GM12878 (cell line): ENCODE results near the gene ABCB8. TPM values are rescaled to one million over a fixed set of nuclear protein-coding genes. Genes with fewer than 3 reads are reported as not detected.

Experiments
- ATAC-seq: fragments of 200-7000 bp; cut with Tn5 transposase; 3 replicates; pipeline ENCODE4 v1.9.1; 2020; ENCODE audit warnings: mild to moderate bottlenecking, moderate library complexity
- BruUV-seq: library from RNA; stranded (reverse); fragments of 400-500 nt; replicated peaks from 2 replicates; lab custom pipeline; 2021; lab: Mats Ljungman, UMichigan
- CTCF ChIA-PET: fragments of 300-600 bp; sonication (Branson Sonifier 250); formaldehyde crosslinking; extraction: SDS; loops from one replicate; lab custom pipeline; 2021; ENCODE audit warnings: inconsistent platforms; lab: Yijun Ruan, JAX
- POLR2A ChIA-PET: fragments of 350-600 bp; formaldehyde crosslinking; extraction: SDS; loops from one replicate; lab custom pipeline; 2021; ENCODE audit warnings: inconsistent platforms; lab: Charles Lee
- RAD21 ChIA-PET: fragments of 300-600 bp; sonication (Branson Sonifier 250); formaldehyde crosslinking; loops from one replicate; lab custom pipeline; 2023; ENCODE audit warnings: antibody characterized with exemption; ENCODE audit not compliant: unreplicated experiment; lab: Charles Lee
- SMC1A ChIA-PET: fragments of 300-600 bp; sonication (Branson Sonifier 250); formaldehyde crosslinking; loops from one replicate; lab custom pipeline; 2023; ENCODE audit not compliant: unreplicated experiment, uncharacterized antibody; lab: Charles Lee
- DNase-seq: peaks from one replicate; pipeline ENCODE4 v3.0.0-alpha.2; 2011; ENCODE audit warnings: low read depth, low spot score
- FAIRE-seq: peaks from 3 replicates; lab custom pipeline; 2011; peaks lifted over from hg19 to GRCh38; lab: Jason Lieb, UNC
- H2AFZ ChIP-seq: 2 replicates; pipeline ENCODE4 v1.6.0; 2011; ENCODE audit warnings: low read depth, low read length, control low read depth; ENCODE audit not compliant: control insufficient read depth
- H3K27ac ChIP-seq: 2 replicates; pipeline ENCODE4 v1.5.1; 2011; ENCODE audit warnings: control low read depth; ENCODE audit not compliant: control insufficient read depth, insufficient read depth
- H3K27me3 ChIP-seq, 2 experiments: replicated peaks in 1 of 2; 2 replicates each; pipeline versions ENCODE4 v1.6.0 to v1.6.1; 2011; ENCODE audit warnings: low read length in 1 of 2; ENCODE audit not compliant: control insufficient read depth in 2 of 2, insufficient read depth in 2 of 2
- H3K36me3 ChIP-seq, 2 experiments: 2 replicates each; pipeline ENCODE4 v1.5.1; 2011; ENCODE audit warnings: low read length in 1 of 2; ENCODE audit not compliant: control insufficient read depth in 2 of 2, insufficient read depth in 2 of 2
- H3K4me1 ChIP-seq: 2 replicates; pipeline ENCODE4 v1.6.1; 2011; ENCODE audit warnings: mild to moderate bottlenecking, low read length, moderate library complexity, mixed read lengths; ENCODE audit not compliant: control insufficient read depth, insufficient read depth
- H3K4me2 ChIP-seq: 2 replicates; pipeline ENCODE4 v1.6.0; 2011; ENCODE audit warnings: control low read depth; ENCODE audit not compliant: control insufficient read depth, insufficient read depth
- H3K4me3 ChIP-seq: fragments of 200-600 bp; sonication (generic); 2 replicates; pipeline ENCODE4 v1.5.1; 2016
- H3K79me2 ChIP-seq: 2 replicates; pipeline ENCODE4 v1.6.0; 2011; ENCODE audit warnings: low read length; ENCODE audit not compliant: control insufficient read depth, insufficient read depth
- H3K9ac ChIP-seq: 2 replicates; pipeline ENCODE4 v1.8.0; 2011; ENCODE audit warnings: low read length, control low read depth, mixed read lengths; ENCODE audit not compliant: control insufficient read depth, insufficient read depth
- H3K9me3 ChIP-seq: replicated peaks from 3 replicates; pipeline ENCODE4 v1.5.1; 2011; ENCODE audit warnings: mild to moderate bottlenecking, low read length; ENCODE audit not compliant: control insufficient read depth, insufficient read depth
- H4K20me1 ChIP-seq: 2 replicates; pipeline ENCODE4 v1.6.0; 2011; ENCODE audit not compliant: control insufficient read depth, insufficient read depth
- CBFB ChIP-seq: IDR thresholded peaks from 2 replicates; pipeline ENCODE4 v1.6.1; 2016; ENCODE audit warnings: antibody characterized with exemption, low read depth
- FOS ChIP-seq: IDR thresholded peaks from 3 replicates; pipeline ENCODE4 v1.6.1; 2011; ENCODE audit warnings: borderline replicate concordance; ENCODE audit not compliant: insufficient read length; ENCODE audit errors: extremely low read depth
- HDAC2 ChIP-seq: fragments of 200-600 bp; sonication (generic); IDR thresholded peaks from 2 replicates; pipeline ENCODE4 v1.6.1; 2017
- POLR2AphosphoS5 ChIP-seq: IDR thresholded peaks from 2 replicates; pipeline ENCODE4 v1.6.1; 2011; ENCODE audit warnings: mild to moderate bottlenecking, low read length, inconsistent platforms
- RAD21 ChIP-seq: IDR thresholded peaks from 2 replicates; pipeline ENCODE4 v1.6.1; 2011; ENCODE audit warnings: mild to moderate bottlenecking, low read depth, low read length, moderate library complexity; ENCODE audit not compliant: insufficient read depth
- RELA ChIP-seq: fragments of 450-650 bp; IDR thresholded peaks from 2 replicates; pipeline ENCODE4 v1.8.0; 2014; ENCODE audit warnings: borderline replicate concordance; ENCODE audit not compliant: partially characterized antibody
- SIX5 ChIP-seq: IDR thresholded peaks from 2 replicates; pipeline ENCODE4 v1.6.1; 2011; ENCODE audit warnings: mild to moderate bottlenecking, low read depth, low read length, moderate library complexity; ENCODE audit not compliant: severe bottlenecking
- SPI1 ChIP-seq: IDR thresholded peaks from 2 replicates; pipeline ENCODE4 v1.6.1; 2011; ENCODE audit warnings: low read depth, mild to moderate bottlenecking, low read length, moderate library complexity, borderline replicate concordance; ENCODE audit not compliant: insufficient read depth
- SREBF2 ChIP-seq: IDR thresholded peaks from 2 replicates; pipeline ENCODE4 v1.6.1; 2012; ENCODE audit warnings: mild to moderate bottlenecking, low read length
- STAT3 ChIP-seq: IDR thresholded peaks from 2 replicates; pipeline ENCODE4 v1.6.1; 2011; ENCODE audit warnings: low read depth, low read length, improper control_type of control experiment
- TCF12 ChIP-seq: IDR thresholded peaks from 2 replicates; pipeline ENCODE4 v1.6.1; 2011; ENCODE audit warnings: low read depth, mild to moderate bottlenecking, low read length
- WGBS: methylation state at CpG from one replicate; pipeline ENCODE4 v1.1.6; 2016; ENCODE audit warnings: low lambda C conversion rate; ENCODE audit not compliant: insufficient replicate concordance, insufficient coverage; ENCODE audit errors: missing lambda C conversion rate; 5-methylcytosine and 5-hydroxymethylcytosine counted together
- in situ Hi-C: fragments of 300-500 bp; cut with MboI; formaldehyde crosslinking; loops from 9 replicates; pipeline ENCODE4 v1.14.3; 2018; ENCODE audit warnings: mixed read lengths
- intact Hi-C: fragments of 100-400 bp; cut with micrococcal nuclease; formaldehyde crosslinking; loops from one replicate; pipeline ENCODE4 v1.14.2; 2022; ENCODE audit not compliant: unreplicated experiment
- polyA plus RNA-seq, 11 experiments: library from polyadenylated mRNA; depleted of rRNA in 4 of 11; unstranded in 6 of 11; stranded (reverse) in 5 of 11; fragments of >200 nt; fragmentation: Nextera tagmentation in 4 of 11; fragmentation: Illumina TruSeq in 1 of 11; extraction: Ambion mirVana in 4 of 11; extraction: Trizol in 1 of 11; gene quantifications; 1 replicate in 1 of 11; 2 replicates in 10 of 11; pipeline versions ENCODE4 v1.2.1 to v1.2.3, GENCODE V29; 2011 to 2016; ENCODE audit warnings: inconsistent platforms in 2 of 11, missing spikeins in 2 of 11, low read depth in 1 of 11
- total RNA-seq, 4 experiments: library from RNA; depleted of rRNA in 3 of 4; stranded (reverse); fragments of >200 nt in 3 of 4; fragmentation: Illumina TruSeq in 1 of 4; extraction: Trizol in 1 of 4; gene quantifications; 2 replicates each; pipeline versions ENCODE4 v1.2.1 to v1.2.3, GENCODE V29; 2013 to 2021
- TF ChIP-seq, protein P1 (sequence below): fragments of 450-650 bp; IDR thresholded peaks from 2 replicates; pipeline ENCODE4 v1.6.1; 2017; ENCODE audit warnings: mild to moderate bottlenecking, low read depth, inconsistent platforms; ENCODE audit not compliant: poor library complexity, severe bottlenecking
- TF ChIP-seq, protein P2 (sequence below): fragments of 450-650 bp; IDR thresholded peaks from 2 replicates; pipeline ENCODE4 v1.6.1; 2017; ENCODE audit warnings: mild to moderate bottlenecking, moderate library complexity
- TF ChIP-seq, protein P3 (sequence below): IDR thresholded peaks from 2 replicates; pipeline ENCODE4 v1.6.1; 2011; ENCODE audit warnings: low read depth, mild to moderate bottlenecking, low read length, moderate library complexity, borderline replicate concordance; ENCODE audit errors: extremely low read depth
- TF ChIP-seq, protein P4 (sequence below): fragments of 150-350 bp; IDR thresholded peaks from 2 replicates; pipeline ENCODE4 v1.6.1; 2016; ENCODE audit warnings: low read depth, low read length

The ABCB8 gene
- total and polyA plus RNA-seq, 10 of the 15 experiments (the other 5 are each of a cell fraction or from before 2014, with no cell fraction given), result 0.77 to 34.8 (median 18.9) TPM

DNA sequence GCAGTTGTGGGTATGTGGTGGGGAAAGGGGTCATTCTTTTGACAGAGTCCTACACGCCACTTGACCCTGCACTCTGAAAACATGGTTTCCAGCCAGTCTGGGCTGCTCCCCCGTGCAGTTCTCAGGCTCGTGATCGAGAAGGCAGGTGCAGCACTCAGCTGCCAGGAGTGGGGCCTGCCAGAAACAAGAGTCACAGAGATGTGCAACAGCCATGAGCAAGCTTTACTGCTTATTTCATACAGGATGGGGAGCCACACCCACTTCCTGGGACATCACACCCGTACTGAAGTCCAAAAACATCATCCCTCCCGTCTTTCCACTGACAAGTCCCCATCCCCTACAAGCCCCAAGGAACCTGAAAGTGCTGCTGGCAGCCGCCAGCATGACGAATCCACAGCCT is 13.3 kb upstream of the ABCB8 start:
- no peak overlapping the region for H3K4me3 ChIP-seq
- ATAC-seq, result no peak
- peaks cover 6 to 7% of the 10 kb centered on the region in 2 experiments; a peak in 3 of 4 replicates for H3K27me3 ChIP-seq
- no peaks in the 10 kb centered on the region for H3K36me3 ChIP-seq
- BruUV-seq, result no TSS peak
- peaks cover 9% of the 10 kb centered on the region for H3K4me1 ChIP-seq
- no peaks in the 10 kb centered on the region for H4K20me1 ChIP-seq
- no peaks in the 10 kb centered on the region for H3K79me2 ChIP-seq
- no peak overlapping the region for H3K9ac ChIP-seq
- in situ Hi-C loops (no loop called here), intact Hi-C loops (loop anchor here (5.0 kb wide), 1 partner anchor 97 kb away; no protein-coding TSS in a partner anchor)
- SMC1A ChIA-PET, result no interaction called here
- 41% methylated on average over 8 of the region's 8 CpGs for WGBS
- RAD21 ChIA-PET, result no interaction called here
- POLR2A ChIA-PET, result no interaction called here
- H3K4me2 ChIP-seq, result no peak overlapping the region
- CTCF ChIA-PET, result interaction anchor here (1.3 kb wide), 1 partner anchor 96 kb away, joined by 3 read pairs; no protein-coding TSS in a partner anchor
- no peaks in the 10 kb centered on the region for H3K9me3 ChIP-seq
- no peak overlapping the region for H2AFZ ChIP-seq
- no peak for DNase-seq
- H3K27ac ChIP-seq, result no peak overlapping the region
- FAIRE-seq, result no peak
- TF ChIP-seq RELA, result no peak
- no peak for TF ChIP-seq TCF12
- TF ChIP-seq CBFB, result no peak
- no peak for TF ChIP-seq HDAC2
- TF ChIP-seq RAD21, result no peak
- TF ChIP-seq FOS, result no peak
- TF ChIP-seq, protein P1, sequence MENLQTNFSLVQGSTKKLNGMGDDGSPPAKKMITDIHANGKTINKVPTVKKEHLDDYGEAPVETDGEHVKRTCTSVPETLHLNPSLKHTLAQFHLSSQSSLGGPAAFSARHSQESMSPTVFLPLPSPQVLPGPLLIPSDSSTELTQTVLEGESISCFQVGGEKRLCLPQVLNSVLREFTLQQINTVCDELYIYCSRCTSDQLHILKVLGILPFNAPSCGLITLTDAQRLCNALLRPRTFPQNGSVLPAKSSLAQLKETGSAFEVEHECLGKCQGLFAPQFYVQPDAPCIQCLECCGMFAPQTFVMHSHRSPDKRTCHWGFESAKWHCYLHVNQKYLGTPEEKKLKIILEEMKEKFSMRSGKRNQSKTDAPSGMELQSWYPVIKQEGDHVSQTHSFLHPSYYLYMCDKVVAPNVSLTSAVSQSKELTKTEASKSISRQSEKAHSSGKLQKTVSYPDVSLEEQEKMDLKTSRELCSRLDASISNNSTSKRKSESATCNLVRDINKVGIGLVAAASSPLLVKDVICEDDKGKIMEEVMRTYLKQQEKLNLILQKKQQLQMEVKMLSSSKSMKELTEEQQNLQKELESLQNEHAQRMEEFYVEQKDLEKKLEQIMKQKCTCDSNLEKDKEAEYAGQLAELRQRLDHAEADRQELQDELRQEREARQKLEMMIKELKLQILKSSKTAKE, result no peak
- TF ChIP-seq, protein P2, sequence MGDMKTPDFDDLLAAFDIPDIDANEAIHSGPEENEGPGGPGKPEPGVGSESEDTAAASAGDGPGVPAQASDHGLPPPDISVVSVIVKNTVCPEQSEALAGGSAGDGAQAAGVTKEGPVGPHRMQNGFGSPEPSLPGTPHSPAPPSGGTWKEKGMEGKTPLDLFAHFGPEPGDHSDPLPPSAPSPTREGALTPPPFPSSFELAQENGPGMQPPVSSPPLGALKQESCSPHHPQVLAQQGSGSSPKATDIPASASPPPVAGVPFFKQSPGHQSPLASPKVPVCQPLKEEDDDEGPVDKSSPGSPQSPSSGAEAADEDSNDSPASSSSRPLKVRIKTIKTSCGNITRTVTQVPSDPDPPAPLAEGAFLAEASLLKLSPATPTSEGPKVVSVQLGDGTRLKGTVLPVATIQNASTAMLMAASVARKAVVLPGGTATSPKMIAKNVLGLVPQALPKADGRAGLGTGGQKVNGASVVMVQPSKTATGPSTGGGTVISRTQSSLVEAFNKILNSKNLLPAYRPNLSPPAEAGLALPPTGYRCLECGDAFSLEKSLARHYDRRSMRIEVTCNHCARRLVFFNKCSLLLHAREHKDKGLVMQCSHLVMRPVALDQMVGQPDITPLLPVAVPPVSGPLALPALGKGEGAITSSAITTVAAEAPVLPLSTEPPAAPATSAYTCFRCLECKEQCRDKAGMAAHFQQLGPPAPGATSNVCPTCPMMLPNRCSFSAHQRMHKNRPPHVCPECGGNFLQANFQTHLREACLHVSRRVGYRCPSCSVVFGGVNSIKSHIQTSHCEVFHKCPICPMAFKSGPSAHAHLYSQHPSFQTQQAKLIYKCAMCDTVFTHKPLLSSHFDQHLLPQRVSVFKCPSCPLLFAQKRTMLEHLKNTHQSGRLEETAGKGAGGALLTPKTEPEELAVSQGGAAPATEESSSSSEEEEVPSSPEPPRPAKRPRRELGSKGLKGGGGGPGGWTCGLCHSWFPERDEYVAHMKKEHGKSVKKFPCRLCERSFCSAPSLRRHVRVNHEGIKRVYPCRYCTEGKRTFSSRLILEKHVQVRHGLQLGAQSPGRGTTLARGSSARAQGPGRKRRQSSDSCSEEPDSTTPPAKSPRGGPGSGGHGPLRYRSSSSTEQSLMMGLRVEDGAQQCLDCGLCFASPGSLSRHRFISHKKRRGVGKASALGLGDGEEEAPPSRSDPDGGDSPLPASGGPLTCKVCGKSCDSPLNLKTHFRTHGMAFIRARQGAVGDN, result no peak
- TF ChIP-seq, protein P3, sequence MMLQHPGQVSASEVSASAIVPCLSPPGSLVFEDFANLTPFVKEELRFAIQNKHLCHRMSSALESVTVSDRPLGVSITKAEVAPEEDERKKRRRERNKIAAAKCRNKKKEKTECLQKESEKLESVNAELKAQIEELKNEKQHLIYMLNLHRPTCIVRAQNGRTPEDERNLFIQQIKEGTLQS, result no peak
- no peak for TF ChIP-seq POLR2AphosphoS5
- TF ChIP-seq SIX5, result no peak
- no peak for TF ChIP-seq SPI1
- no peak for TF ChIP-seq STAT3
- TF ChIP-seq, protein P4, sequence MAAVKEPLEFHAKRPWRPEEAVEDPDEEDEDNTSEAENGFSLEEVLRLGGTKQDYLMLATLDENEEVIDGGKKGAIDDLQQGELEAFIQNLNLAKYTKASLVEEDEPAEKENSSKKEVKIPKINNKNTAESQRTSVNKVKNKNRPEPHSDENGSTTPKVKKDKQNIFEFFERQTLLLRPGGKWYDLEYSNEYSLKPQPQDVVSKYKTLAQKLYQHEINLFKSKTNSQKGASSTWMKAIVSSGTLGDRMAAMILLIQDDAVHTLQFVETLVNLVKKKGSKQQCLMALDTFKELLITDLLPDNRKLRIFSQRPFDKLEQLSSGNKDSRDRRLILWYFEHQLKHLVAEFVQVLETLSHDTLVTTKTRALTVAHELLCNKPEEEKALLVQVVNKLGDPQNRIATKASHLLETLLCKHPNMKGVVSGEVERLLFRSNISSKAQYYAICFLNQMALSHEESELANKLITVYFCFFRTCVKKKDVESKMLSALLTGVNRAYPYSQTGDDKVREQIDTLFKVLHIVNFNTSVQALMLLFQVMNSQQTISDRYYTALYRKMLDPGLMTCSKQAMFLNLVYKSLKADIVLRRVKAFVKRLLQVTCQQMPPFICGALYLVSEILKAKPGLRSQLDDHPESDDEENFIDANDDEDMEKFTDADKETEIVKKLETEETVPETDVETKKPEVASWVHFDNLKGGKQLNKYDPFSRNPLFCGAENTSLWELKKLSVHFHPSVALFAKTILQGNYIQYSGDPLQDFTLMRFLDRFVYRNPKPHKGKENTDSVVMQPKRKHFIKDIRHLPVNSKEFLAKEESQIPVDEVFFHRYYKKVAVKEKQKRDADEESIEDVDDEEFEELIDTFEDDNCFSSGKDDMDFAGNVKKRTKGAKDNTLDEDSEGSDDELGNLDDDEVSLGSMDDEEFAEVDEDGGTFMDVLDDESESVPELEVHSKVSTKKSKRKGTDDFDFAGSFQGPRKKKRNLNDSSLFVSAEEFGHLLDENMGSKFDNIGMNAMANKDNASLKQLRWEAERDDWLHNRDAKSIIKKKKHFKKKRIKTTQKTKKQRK, result no peak
- TF ChIP-seq SREBF2, result no peak
